GM12801 (cell line): ENCODE data around the gene EPS8L2.

ENCODE experiments used
- TF ChIP-seq, protein P1 (sequence below): IDR thresholded peaks from one replicate; pipeline ENCODE4 v1.5.1; 2011; ENCODE audit warnings: control low read depth; ENCODE audit not compliant: insufficient read length; ENCODE audit errors: extremely low read depth

Gene EPS8L2

DNA sequence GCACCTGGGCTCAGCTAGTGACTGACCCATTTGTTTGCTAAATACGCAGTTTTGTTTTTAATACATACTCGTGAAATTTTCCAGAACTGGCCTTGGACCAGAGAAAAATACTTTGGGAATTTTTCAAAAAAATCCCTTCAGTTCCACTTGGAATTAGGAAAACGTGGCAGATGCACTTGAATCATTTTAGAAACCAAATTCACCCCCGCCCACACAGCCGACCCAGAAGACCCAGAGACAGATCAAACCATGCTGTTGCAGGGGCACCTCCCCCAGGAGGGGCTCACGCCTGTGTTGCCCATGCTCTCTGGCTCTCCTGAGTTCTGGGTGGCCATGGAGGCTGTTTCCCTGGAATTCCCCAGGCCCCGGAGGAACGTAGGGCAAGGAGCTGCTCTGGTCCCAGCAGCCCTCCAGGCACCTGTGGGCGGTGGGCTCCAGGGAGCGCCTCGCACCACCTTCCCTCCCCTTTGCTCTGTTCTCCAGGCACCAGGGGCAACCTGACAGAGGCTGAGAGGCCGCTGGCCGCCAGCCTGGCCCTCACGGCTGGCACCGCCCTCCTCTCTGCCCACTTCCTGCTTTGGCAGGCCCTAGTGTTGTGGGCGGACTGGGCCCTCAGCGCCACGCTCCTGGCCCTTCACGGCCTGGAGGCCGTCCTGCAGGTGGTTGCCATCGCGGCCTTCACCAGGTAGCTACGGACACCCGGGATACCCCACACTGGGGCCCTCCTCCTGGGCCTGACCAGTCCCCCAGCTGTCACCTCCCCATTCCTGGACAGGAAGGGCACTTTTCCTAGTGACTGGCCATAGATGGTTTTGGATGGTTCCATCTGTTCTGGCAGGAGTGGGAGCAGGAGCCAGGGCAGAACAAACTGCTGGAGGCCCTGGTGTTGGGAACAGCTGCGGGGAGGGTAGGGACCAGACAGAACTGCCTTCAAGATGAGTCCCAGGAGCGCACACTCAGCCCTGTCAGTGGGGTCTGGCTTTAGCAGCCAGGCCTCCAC is 3.3 kb upstream of the EPS8L2 start:
- TF ChIP-seq, protein P1, sequence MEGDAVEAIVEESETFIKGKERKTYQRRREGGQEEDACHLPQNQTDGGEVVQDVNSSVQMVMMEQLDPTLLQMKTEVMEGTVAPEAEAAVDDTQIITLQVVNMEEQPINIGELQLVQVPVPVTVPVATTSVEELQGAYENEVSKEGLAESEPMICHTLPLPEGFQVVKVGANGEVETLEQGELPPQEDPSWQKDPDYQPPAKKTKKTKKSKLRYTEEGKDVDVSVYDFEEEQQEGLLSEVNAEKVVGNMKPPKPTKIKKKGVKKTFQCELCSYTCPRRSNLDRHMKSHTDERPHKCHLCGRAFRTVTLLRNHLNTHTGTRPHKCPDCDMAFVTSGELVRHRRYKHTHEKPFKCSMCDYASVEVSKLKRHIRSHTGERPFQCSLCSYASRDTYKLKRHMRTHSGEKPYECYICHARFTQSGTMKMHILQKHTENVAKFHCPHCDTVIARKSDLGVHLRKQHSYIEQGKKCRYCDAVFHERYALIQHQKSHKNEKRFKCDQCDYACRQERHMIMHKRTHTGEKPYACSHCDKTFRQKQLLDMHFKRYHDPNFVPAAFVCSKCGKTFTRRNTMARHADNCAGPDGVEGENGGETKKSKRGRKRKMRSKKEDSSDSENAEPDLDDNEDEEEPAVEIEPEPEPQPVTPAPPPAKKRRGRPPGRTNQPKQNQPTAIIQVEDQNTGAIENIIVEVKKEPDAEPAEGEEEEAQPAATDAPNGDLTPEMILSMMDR = no peak

DNA sequence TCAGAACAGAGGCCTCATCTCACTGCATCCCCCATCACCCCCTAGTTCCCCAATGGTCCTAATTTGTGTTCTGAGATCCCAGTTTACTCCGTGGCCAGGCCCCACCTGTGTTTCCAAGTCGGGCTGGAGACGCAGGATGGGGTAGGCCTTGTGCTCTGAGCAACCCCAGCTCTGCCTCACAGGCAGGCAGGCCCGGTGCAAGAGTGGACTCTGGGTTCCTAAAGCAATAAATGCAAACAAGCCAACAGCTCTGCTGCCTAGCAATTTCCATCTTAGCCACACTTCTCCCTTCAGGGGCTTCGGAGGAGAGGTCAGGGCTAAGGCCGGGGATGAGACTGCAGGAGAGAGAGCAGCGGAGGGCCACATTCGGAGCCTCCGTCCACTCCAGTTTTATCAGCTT is 2.5 kb upstream of the EPS8L2 start:
- TF ChIP-seq, protein P1 = no peak

DNA sequence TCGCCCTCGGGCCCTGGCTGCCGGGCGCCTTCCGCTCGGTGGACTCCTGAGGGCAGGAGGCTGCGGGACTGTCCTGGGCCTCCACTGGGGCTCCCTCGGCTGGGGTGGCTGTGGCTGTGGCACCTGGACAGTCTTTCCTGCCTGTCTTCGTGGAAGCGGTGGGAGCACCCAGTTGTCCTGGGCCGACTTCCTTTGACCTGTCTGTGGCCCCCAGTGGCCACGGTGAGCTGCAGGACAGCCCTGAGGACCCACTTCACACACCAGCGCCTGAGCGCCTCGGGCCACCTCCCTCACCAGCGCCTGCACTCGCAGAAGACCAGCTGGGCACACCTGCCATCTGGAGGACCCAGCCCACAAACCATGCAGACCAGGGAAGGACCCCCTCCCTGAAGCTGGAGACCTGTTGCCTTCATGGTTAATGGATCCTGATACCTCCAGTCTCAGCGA is 1.8 kb upstream of the EPS8L2 start:
- TF ChIP-seq, protein P1 = no peak

DNA sequence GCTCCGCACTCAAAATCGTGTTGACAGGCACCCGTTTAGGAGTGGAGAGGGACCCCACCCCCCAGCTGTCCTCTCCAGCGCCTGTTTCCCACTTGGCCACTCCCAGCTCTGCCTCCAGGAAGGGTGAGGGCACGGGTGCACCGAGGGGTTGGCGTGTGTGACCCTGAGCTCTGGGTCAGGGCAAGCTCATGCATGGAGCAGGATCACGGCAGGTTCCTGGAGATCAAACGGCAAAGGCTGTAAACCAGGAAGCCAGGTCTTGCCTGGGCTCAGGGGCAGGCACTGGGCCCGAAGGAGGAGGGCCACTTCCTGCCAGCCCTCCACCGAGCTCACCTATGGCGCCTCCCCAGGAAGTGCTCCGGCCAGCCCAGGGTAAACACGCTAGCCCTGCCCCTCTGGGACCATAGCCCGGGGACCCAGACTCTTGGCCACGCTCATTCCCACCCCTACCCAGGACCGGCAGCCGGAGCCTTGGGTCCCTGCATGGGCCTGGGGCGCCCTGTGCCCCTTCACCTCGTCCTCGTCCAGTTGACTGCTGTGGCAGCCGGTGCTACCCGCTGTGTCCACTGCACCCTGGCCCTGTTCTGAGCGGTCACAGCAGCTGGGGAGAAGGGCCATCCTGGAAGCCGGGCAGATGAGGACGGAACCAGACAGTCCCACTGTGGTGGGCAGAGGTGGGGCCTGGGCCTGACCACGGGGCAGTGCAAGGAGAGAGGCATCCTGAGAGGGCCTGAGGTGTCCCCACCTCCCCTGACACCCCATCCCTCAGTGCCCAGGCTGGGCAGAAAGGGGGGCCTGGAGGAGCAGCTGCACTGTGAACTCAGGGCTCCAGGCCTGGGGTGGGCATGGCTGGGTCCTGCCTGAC is 1.0 kb upstream of the EPS8L2 start:
- TF ChIP-seq, protein P1 = no peak

DNA sequence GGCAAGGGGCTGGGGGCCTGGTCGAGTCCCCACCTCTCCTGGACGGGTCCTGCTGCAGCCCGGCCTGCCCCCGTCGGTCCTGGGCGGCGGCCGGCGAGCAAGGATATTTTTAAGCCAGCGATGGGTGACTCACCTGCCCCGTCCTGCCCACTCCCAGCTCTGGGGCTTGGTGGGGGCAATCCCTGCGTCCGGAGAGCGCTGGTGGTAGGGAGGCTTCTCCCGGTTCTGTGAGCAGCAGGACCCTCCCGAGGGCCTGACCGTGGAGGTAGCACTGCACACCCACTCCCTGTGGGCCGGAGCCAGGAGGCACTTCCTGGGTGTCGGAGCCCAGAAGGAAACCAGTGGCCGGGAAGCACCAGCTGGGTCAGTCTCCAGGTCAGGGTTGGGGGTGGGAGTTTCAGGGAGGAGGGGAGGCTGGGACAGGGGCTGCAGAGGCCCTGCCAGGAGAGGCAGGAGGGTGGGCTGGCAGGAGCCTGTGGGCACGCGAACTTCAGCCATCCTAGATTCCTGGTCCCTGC is 467 bp downstream of the EPS8L2 start:
- TF ChIP-seq, protein P1 = no peak

DNA sequence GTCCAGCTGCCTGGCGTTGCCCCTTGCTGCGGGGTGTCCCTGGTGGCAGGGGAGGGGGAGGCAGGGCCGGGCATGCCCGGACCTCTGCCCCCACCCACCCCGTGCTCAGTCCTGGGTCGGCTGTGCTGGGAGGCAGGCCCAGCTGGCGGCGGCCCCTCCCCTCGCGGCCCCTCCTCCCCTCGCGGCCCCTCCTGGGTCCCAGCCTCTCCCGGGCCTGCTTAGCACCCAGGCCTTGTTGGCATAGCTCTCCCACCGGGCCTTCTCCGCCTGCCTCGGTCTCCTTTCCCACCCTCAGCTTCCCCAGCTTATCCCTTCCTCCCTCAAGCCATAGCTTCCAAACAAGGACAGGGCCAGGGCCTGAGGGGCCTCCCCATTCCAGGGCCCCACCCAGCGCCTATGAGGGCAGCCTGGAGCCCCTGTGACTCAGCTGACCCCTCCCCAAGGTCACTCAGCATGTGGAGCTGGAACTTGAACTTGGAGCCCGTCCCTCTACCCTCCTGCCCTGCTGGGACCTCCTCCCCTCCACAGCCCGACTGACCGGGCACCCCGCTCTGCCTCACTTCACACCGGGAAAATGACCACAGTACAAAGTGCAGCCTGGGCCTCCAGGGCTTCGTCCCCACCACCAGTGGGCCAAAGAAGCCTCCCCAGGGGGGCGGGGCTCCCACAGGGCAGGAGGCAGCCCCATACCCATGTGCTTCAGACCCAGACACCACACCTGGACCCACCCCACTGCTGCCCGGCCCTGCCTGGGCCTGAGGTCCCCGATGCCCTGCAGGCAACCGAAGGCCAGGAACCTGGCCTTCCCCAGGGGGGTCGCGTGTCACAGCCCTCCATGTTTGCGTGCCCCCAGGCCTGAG is 1.2 kb downstream of the EPS8L2 start:
- TF ChIP-seq, protein P1 = no peak
